ENCODE data around the gene FKBP3.

- no peak for TF ChIP-seq CTCF (IDR thresholded peaks at IDR 0.05; ENCODE audit: low read depth, low read length)
- TF ChIP-seq EZH2phosphoT487 (IDR thresholded peaks at IDR 0.05; ENCODE audit: low read depth), result no peak
These were observed 875 bp upstream of the FKBP3 start for GRCh38 chr14:45135156-45135555.

All from OCI-LY3 (cell line).